Measurements from ENCODE around the gene KRTAP10-10. TPM values are rescaled to one million over a fixed set of nuclear protein-coding genes. Genes with fewer than 3 reads are reported as not detected.

Gene KRTAP10-10
- total and polyA plus RNA-seq, 2 of the 8 experiments (the other 6 are each of a cell fraction or from before 2014, with no cell fraction given) = not detected

DNA sequence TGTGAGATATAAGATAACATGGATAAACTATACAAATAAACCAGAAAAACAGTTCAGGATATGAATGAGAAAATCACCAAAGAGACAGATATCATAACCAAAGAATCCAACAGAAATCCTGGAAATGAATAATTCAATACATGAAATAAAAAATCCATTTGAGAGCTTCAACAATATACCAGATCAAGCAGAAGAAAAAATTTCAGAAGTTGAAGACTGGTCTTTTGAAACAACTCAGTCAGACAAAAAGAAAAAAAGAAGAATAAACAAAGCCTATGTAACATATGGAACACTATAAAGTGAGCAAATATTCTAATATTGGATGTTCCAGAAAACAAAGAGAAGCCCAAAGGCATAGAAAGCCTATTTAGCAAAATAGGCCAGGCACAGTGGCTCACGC, 34.8 kb downstream of the KRTAP10-10 start:
- TF ChIP-seq NRF1 (IDR thresholded peaks at IDR 0.05; ENCODE audit: low read depth, low read length) = no peak
- TF ChIP-seq MAX (IDR thresholded peaks at IDR 0.05) = no peak
- no peak for TF ChIP-seq EGR1 (IDR thresholded peaks at IDR 0.05; ENCODE audit: borderline replicate concordance, low read depth, low read length)
- no peak for TF ChIP-seq USF2 (IDR thresholded peaks at IDR 0.05; ENCODE audit: low read length)
- TF ChIP-seq KDM5A (IDR thresholded peaks at IDR 0.05; ENCODE audit: low read length) = no peak
- no peak for TF ChIP-seq TBP (IDR thresholded peaks at IDR 0.05; ENCODE audit: low read depth, low read length)
- POLR2A ChIA-PET (ENCODE audit: partially characterized antibody) = interaction anchor here (1.7 kb wide), 1 partner anchor 8 kb away, joined by 4 read pairs; no protein-coding TSS in a partner anchor
- Histone ChIP-seq H2BK12ac (ENCODE audit: low read depth, low read length) (no peak overlapping the region), H3K9me3 (ENCODE audit: insufficient read depth in 2 of 2, low read depth in 1 of 2, low read length in 1 of 2) (peaks cover 19 to 24% of the 10 kb centered on the region in 2 experiments), H4K91ac (replicated peaks; ENCODE audit: insufficient read length, low read length) (no peak overlapping the region), H4K8ac (ENCODE audit: extremely low read depth, insufficient read depth, low read length) (no peak overlapping the region), H3K14ac (ENCODE audit: insufficient read length) (no peak overlapping the region), H2BK20ac (ENCODE audit: low read length) (no peak overlapping the region), H2BK15ac (ENCODE audit: low read length) (no peak overlapping the region), H4K20me1 (replicated peaks in 1 of 2; ENCODE audit: control insufficient read depth in 1 of 2, insufficient read depth in 2 of 2, low read length in 2 of 2) (no peaks in the 10 kb centered on the region), H2AK5ac (ENCODE audit: low read depth, low read length) (no peak overlapping the region), H3K4me3 (ENCODE audit: extremely low read depth in 1 of 4, insufficient read depth in 2 of 4, low read depth in 3 of 4, low read length in 4 of 4) (no peak overlapping the region), H2BK5ac (ENCODE audit: low read depth, low read length) (no peak overlapping the region), H3K18ac (ENCODE audit: extremely low read depth, low read length) (no peak overlapping the region), H3K23ac (ENCODE audit: insufficient read length) (no peak overlapping the region), H3K56ac (replicated peaks; ENCODE audit: insufficient read length, low read depth, low read length) (no peak overlapping the region), H3K27me3 (replicated peaks in 1 of 4; ENCODE audit: control insufficient read depth in 3 of 4, extremely low read depth in 1 of 4, insufficient read depth in 3 of 4, low read length in 3 of 4) (no peaks in the 10 kb centered on the region), H3K79me2 (ENCODE audit: control insufficient read depth in 1 of 2, insufficient read depth in 2 of 2, low read length in 2 of 2) (no peaks in the 10 kb centered on the region; a peak in 1 of 4 replicates), H3K4me1 (replicated peaks in 1 of 4; ENCODE audit: control insufficient read depth in 3 of 4, insufficient read depth in 4 of 4, low read length in 3 of 4) (no peaks in the 10 kb centered on the region), H2AFZ (ENCODE audit: low read length) (no peak overlapping the region), H4K5ac (ENCODE audit: insufficient read length, low read depth, low read length) (no peak overlapping the region), H3K4me2 (ENCODE audit: insufficient read depth in 1 of 2, low read depth in 2 of 2, low read length in 2 of 2) (no peak overlapping the region), H3K9ac (replicated peaks in 1 of 4; ENCODE audit: extremely low read depth in 1 of 4, low read depth in 3 of 4, low read length in 3 of 4) (no peak overlapping the region), H3K23me2 (ENCODE audit: low read depth, low read length) (no peaks in the 10 kb centered on the region), H3K4ac (replicated peaks; ENCODE audit: insufficient read length, low read depth, low read length) (no peak overlapping the region), H3K36me3 (ENCODE audit: control insufficient read depth in 2 of 4, insufficient read depth in 4 of 4, low read length in 3 of 4) (no peaks in the 10 kb centered on the region), H3K79me1 (ENCODE audit: low read depth, low read length) (no peaks in the 10 kb centered on the region), H2BK120ac (replicated peaks; ENCODE audit: low read depth, low read length) (no peak overlapping the region), H3K27ac (ENCODE audit: low read depth, low read length) (no peak overlapping the region)
- CTCF ChIA-PET (ENCODE audit: partially characterized antibody) = no interaction called here
- DNase-seq (ENCODE audit: low read depth in 1 of 2, low spot score in 2 of 2) = no peak
- no peak for FAIRE-seq
- WGBS, 2 experiments (ENCODE audit: extremely low coverage in 1 of 2, insufficient coverage in 1 of 2, insufficient read length in 1 of 2, insufficient replicate concordance in 2 of 2, low coverage in 1 of 2, low lambda C conversion rate in 2 of 2, missing lambda C conversion rate in 1 of 2) = 87% methylated on average over 1 of the region's 1 CpG; no CpG with 5 or more reads in 1 of the 2 experiments

Data from H1 (cell line).